ENCODE measurements around the gene CTAGE6.
"Not testable (repeated sequence)": the region's sequence is repeated elsewhere in the genome, so short reads cannot be mapped to it uniquely, and the experiment has no call there.

GRCh38 chr7:143779591-143779990 lies 22.1 kb upstream of the CTAGE6 start:
- TF ChIP-seq POLR2AphosphoS5 (IDR thresholded peaks at IDR 0.05; ENCODE audit: low read depth, low read length); CTCF (IDR thresholded peaks at IDR 0.05); REST (IDR thresholded peaks at IDR 0.05; ENCODE audit: insufficient read depth in 1 of 2, low read depth in 2 of 2, low read length in 1 of 2); SIN3A (IDR thresholded peaks at IDR 0.05; ENCODE audit: borderline replicate concordance, insufficient read depth, low read depth, low read length); TCF7L2 (IDR thresholded peaks at IDR 0.05; ENCODE audit: low read depth, low read length): not testable (repeated sequence)
